GM12892 (cell line): ENCODE results near the gene TNFRSF1A.

Source experiments
- DNase-seq: peaks from one replicate; pipeline ENCODE4 v3.0.0; 2011; ENCODE audit not compliant: insufficient read length
- FAIRE-seq: peaks from 2 replicates; lab custom pipeline; 2011; peaks lifted over from hg19 to GRCh38; lab: Jason Lieb, UNC
- POLR2A ChIP-seq: IDR thresholded peaks from 2 replicates; pipeline ENCODE4 v1.6.1; 2011; ENCODE audit warnings: low read depth, low read length, control low read depth
- POLR2AphosphoS5 ChIP-seq: IDR thresholded peaks from 2 replicates; pipeline ENCODE4 v1.6.1; 2011; ENCODE audit warnings: low read depth, low read length, control low read depth
- TAF1 ChIP-seq: IDR thresholded peaks from 2 replicates; pipeline ENCODE4 v1.6.1; 2011; ENCODE audit warnings: low read depth, mild to moderate bottlenecking, control low read depth, low read length, borderline replicate concordance

TNFRSF1A gene

DNA sequence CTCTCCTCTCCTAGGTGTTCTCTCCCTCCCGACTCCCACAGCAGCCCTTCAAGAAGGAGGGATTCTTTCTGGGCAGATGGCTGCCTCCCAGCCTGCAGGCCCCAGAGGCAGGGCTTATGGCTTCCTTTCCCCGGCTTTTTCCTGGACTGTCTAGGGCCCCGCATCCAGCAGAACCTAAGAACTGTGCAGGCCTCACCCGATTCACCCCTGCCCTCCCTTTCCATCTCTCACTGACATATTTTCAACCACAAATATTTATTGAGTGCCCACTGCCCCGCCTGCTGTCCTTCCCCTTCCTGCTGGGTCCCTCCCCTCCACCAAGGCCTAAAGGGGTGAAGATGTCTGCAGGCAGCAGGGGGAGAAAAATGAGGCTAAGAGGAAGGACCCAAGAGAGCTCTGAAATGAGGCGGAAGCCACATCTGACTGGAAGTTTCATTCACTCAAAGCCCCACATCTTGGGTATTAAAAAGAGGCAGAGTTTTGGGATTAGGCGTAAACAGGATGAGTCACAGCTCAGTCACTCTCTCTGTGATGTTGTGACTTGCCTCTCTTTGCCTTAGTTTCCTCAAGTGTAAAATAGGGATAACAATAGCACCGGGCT is 30.6 kb upstream of the TNFRSF1A start:
- no peak for DNase-seq
- TF ChIP-seq TAF1, result no peak
- TF ChIP-seq POLR2A, result no peak
- TF ChIP-seq POLR2AphosphoS5, result no peak
- no peak for FAIRE-seq

DNA sequence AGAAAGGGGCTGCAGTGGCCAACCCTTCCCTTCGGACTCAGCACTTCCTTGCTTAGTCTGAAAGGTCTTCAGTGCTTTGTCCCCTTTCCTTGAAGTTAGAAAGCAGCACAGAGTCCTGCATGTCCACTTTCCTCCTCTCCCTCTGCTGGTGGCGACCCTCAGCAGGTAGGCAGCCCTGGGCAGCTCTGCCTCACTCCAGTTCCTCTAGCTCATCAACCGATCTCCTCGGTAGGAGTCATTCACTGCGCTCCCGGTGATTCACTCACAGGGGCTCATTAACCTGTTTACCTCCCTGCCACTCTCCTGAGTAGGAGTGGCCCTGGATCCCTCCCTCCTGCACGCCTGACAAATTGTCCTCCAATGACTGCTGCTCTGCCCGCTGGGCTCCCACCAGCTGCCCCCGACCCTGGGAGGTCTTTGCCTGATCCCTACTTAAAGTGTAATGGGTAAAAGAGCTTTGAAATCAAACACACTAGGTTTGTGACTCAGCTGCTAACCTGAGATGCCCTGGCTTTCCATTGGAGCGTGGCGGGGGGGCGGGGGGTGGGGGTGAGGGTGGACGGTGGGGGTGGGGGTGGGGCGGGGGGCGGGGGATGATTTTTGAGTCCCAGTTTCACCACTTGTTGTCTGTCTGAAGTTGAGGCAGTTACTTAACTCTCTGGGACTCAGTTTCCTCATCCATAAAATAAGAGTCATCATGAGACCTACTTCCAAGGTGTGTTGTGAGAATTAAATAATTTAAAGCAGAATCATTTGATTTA is 29.3 kb upstream of the TNFRSF1A start:
- FAIRE-seq (no peak), DNase-seq (no peak)

DNA sequence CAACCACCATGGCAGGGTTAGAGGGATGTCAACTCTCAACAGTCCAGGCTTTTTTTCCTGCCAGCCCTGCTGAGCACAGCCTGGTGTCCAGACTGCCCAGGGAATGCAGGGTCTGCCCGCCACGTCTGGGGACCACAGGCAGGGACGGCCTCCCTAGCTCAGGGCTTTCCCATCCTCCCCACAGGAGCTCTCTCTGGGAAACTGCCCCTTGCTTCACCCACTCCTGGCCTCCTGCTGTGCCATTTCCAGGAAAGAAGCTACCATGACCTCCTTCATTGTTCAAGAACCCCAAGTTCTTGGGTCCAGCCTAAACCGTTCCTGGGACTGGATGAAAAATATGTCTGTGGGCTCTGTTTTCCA is 28.7 kb upstream of the TNFRSF1A start:
- TF ChIP-seq POLR2AphosphoS5 (no peak), POLR2A (no peak), TAF1 (no peak)
- FAIRE-seq (no peak), DNase-seq (no peak)

More for the DNA sequence above, 29.3 kb upstream of the TNFRSF1A start:
- TF ChIP-seq POLR2AphosphoS5, result no peak
- TF ChIP-seq TAF1, result no peak
- TF ChIP-seq POLR2A, result no peak

DNA sequence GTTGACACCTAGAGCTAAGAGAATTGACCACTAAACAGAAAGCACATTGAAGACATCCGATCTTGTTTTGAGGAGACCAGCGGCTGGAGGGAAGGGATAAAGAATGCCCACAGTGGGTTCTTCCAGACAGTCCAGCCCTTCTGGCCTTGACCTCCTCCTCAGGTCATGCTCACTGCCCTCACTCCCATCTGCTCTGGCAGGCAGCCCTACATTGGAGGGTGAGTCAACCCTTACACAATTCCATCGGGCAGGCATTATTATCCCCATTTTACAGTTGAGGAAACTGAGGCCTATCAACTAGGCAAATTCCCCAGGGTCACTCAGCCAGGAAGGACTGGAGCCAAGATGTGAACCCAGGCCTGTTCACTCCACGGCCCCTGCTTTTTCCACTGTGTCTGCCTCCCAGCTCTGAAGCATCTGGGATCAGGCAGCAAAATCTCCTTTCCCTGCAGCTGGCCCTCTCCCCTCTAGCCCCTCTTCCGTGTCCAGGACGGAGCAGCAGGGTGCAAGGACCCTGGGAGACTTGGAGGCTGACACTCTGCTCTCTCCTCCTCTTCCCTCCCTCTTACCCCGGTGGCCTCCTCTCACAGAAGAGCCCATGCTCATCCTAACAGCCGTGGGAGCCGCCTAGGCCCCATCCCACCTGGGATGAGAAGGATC is 28.2 kb upstream of the TNFRSF1A start:
- no peak for TF ChIP-seq POLR2A
- no peak for TF ChIP-seq TAF1
- TF ChIP-seq POLR2AphosphoS5, result no peak
- DNase-seq (no peak), FAIRE-seq (no peak)

DNA sequence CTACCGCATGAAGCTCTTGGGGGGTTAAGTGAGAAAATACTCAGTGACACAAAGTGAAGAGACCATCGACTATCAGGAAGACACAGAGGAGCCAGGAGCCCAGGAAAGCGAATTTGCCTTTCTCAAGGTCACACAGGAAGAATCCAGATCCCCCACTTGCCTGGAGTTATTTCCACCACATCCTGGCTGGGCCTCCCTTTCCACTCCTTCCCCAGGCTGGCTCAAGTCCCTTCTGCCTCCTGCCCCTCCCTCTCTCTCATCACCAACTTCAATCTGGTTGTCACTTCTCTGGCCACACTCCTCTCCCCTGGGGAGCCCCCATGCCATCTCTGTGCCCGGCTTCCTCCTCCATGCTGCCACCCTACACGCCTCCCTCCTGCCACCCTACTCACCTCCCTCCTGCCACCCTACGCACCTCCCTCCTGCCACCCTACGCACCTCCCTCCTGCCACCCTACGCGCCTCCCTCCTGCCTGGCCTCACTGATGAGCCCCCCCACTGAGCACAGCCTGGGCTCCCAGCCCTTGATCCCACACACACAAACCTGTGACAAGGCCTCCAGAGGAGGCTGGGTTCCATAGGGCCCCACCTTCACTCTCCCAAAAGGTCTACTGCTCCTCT is 27.1 kb upstream of the TNFRSF1A start:
- no peak for DNase-seq
- FAIRE-seq, result no peak
- TF ChIP-seq TAF1, result no peak
- TF ChIP-seq POLR2AphosphoS5, result no peak
- TF ChIP-seq POLR2A, result no peak

DNA sequence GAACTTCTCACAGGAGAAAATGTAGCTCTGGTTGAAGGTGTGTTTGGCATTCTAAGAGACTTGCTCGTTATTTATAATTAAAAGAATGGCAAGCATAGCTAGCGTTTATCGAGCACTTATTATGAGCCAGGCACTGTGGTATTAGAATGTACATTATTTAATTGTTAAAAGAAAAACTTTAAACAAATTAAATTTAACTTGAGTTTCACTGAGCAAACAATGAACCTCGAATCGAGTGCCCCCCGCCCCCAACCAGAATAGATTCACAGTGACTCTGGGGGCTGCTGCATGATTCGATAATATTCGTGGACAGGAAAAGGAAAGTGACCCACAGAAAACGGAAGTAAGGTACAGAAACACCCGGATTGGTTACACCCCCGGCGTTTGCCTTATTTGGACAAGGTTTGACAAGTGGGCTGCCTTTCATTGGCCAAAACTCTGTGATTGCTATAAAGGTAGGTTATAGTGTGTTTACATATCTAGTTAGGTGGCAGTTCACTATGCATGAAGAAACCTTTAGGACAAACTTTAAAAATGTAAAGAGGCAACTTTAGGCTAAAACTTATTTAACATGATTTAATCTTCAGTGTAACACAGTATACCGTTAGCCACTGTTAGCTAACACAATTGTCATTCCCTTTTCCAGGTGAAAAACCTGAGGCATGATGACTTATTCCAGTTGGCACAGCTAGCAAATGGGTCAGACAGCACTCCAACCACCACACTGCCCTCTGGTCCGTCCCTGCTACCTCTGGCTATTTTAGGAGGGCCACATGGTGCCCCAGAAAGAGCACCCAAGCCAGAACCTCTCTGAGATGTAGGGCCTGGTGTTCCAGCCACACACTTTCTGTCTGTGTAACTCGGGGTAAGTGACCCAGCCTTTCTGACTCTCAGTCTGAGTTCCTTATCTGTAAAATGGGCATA is 26.4 kb upstream of the TNFRSF1A start:
- TF ChIP-seq POLR2A, result no peak
- TF ChIP-seq POLR2AphosphoS5, result no peak
- no peak for TF ChIP-seq TAF1
- DNase-seq (no peak), FAIRE-seq (no peak)

DNA sequence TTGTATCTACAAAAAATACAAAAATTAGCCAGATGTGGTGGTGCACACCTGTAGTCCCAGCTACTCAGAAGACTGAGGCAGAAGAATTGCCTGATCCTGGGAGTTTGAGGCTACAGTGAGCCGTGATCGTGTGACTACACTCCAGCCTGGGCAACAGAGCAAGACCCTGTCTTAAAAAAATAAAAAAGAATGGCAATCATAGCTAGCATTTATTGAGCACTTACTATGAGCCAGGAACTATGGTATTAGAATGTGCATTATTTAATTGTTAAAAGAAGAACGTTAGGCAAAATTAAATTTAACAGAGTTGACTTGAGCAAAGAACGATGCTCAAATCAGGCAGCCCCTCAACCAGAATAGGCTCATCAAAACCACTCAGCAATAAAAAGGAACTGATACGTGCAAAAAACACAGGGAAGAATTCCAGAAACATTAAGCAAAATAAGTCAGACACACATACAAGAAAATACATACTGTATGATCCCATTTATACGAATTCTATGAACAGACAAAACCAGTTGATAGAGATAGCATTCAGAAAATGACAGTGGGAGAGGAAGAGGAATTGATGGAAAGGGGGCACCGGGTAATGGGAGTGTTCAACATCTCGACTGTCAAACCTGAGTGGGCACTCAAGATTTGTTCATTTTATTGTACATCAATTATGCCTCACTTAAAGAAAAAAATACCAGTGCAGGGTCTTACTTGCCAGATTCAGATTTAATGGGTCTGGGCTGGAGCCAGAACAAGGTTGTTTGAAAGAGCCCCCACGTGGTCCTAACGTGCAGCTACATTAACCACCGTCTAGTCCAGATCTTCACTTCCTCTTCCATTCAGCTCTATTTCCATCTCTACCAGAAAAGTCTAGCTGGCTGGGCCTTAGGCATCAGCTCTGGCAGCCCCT is 25.4 kb upstream of the TNFRSF1A start:
- no peak for TF ChIP-seq POLR2A
- TF ChIP-seq POLR2AphosphoS5, result no peak
- no peak for TF ChIP-seq TAF1
- DNase-seq (no peak), FAIRE-seq (peak; percentile 96)

DNA sequence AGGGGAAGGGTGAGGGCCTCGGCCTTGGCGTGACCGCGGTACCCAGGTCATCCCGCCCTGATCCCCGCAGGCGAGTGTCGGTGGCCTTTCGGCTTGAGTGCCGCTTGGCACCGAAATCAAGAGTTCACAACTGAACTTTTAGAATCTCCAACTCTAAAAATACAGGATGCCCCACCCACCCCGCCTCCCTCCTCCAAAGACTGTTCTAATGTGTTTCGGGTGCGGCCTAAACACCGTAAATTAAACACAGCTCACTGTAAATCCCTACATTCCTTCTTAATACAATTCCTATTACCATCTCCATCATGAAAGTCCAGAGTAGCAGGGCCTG is 22.1 kb upstream of the TNFRSF1A start:
- FAIRE-seq (no peak), DNase-seq (no peak)
- TF ChIP-seq POLR2A (no peak), POLR2AphosphoS5 (no peak), TAF1 (no peak)

DNA sequence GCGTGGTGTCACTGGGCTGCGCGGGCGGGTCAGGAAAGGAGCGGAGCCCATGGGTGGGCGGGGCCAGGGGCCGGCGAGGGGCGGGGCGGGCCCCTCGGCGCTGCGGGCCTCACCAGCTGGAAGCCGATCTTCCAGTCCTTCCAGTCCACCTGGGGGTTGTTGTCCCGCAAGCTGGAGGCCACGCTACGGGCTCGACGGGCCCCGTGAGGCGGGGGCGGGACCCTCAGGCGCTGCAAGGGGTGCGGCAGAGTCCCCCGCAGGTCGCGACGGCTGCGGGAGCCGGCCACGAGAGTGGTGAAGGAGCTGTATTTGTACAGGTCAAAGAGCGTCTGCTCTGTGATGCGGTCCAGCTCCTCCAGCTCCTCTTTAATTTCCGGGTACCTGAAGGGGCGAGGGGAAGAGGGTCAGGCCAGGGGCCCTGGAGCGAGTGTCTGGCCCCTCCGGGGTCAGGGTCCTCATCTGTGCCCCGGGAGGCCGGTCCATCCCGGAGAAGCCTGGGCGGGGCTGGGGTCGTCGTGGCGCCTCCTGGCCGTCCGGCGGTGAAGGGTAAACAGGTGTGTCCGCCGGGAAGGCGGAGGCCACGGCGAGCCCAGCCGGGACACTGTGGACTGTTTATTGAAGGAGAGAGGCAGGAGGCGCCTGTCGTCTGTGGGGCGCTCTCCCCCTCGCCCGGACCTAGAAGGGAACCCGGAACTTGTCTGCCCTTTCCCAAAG is 21.6 kb upstream of the TNFRSF1A start:
- no peak for TF ChIP-seq POLR2AphosphoS5
- no peak for TF ChIP-seq TAF1
- peak; percentile 76 for DNase-seq
- FAIRE-seq, result no peak

DNA sequence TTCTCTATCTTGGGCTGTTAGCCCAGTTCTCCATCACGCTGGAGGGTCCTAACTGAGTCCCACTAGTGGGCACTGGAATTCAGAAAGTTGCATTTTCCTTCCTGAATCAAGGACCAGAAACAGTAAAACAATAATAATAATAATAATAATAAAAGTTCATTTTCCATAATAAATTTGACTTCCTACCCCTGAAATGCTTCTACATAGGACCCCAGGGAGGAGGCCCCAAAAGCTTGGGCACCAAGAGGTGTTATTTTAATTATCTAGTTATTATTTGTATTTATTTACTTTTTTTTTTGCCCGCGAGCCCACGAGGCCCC is 21.1 kb upstream of the TNFRSF1A start:
- FAIRE-seq (no peak), DNase-seq (no peak)
- TF ChIP-seq POLR2A, result no peak
- TF ChIP-seq TAF1, result no peak
- no peak for TF ChIP-seq POLR2AphosphoS5
